OCI-LY3 (cell line): ENCODE data around the gene ZNF804A.

ENCODE experiments used
- H2AFZ ChIP-seq: fragments of 200-600, 300-600 bp; shearing (Covaris generic); 2 replicates; pipeline ENCODE4 v1.6.0; 2014; ENCODE audit warnings: antibody characterized with exemption, low read depth, low read length
- H3K27ac ChIP-seq: fragments of 200-600, 300-600 bp; sonication (generic); 2 replicates; pipeline ENCODE4 v1.5.1; 2014; ENCODE audit warnings: mild to moderate bottlenecking, low read length, moderate library complexity, mixed read lengths
- H3K27me3 ChIP-seq: fragments of 200-600, 300-600 bp; sonication (generic); 2 replicates; pipeline ENCODE4 v1.6.1; 2014; ENCODE audit warnings: low read depth, low read length, mixed read lengths
- H3K36me3 ChIP-seq: fragments of 200-600, 300-600 bp; sonication (generic); replicated peaks from 2 replicates; pipeline ENCODE3; 2014; ENCODE audit warnings: low read depth, low read length, mixed read lengths
- H3K4me1 ChIP-seq: fragments of 300-600, 200-600 bp; sonication (generic); 2 replicates; pipeline ENCODE4 v1.6.1; 2014; ENCODE audit warnings: low read length, mixed read lengths
- H3K4me2 ChIP-seq: fragments of 200-600, 300-600 bp; sonication (generic); 2 replicates; pipeline ENCODE4 v1.6.1; 2014; ENCODE audit warnings: low read length, mixed read lengths
- H3K4me3 ChIP-seq: fragments of 300-600, 200-600 bp; sonication (generic); 2 replicates; pipeline ENCODE4 v1.5.1; 2014; ENCODE audit warnings: antibody characterized with exemption, mild to moderate bottlenecking, low read length, moderate library complexity
- H3K79me2 ChIP-seq: fragments of 300-600, 200-600 bp; shearing (Covaris generic); 2 replicates; pipeline ENCODE4 v1.6.1; 2014; ENCODE audit warnings: mild to moderate bottlenecking, low read length, mixed read lengths
- H3K9ac ChIP-seq: fragments of 300-600, 200-600 bp; shearing (Covaris generic); 2 replicates; pipeline ENCODE4 v1.6.0; 2014; ENCODE audit warnings: mild to moderate bottlenecking, low read length, moderate library complexity
- H3K9me3 ChIP-seq: fragments of 200-600, 300-600 bp; shearing (Covaris generic); 2 replicates; pipeline ENCODE4 v1.6.1; 2014; ENCODE audit warnings: low read length, mixed read lengths; ENCODE audit not compliant: insufficient read depth
- H4K20me1 ChIP-seq: fragments of 200-600, 300-600 bp; sonication (generic); 2 replicates; pipeline ENCODE4 v1.6.1; 2016; ENCODE audit warnings: low read length, mixed read lengths; ENCODE audit not compliant: insufficient read depth
- EZH2phosphoT487 ChIP-seq: fragments of 200-600 bp; shearing (Covaris generic); IDR thresholded peaks from 2 replicates; pipeline ENCODE4 v1.6.1; 2018; ENCODE audit warnings: antibody characterized with exemption, mixed run types, low read depth
- TF ChIP-seq, protein P1 (sequence below): fragments of 200-600, 300-600 bp; sonication (generic); IDR thresholded peaks from 2 replicates; pipeline ENCODE4 v1.5.1; 2014; ENCODE audit warnings: antibody characterized with exemption, low read length, low read depth

ZNF804A gene

DNA sequence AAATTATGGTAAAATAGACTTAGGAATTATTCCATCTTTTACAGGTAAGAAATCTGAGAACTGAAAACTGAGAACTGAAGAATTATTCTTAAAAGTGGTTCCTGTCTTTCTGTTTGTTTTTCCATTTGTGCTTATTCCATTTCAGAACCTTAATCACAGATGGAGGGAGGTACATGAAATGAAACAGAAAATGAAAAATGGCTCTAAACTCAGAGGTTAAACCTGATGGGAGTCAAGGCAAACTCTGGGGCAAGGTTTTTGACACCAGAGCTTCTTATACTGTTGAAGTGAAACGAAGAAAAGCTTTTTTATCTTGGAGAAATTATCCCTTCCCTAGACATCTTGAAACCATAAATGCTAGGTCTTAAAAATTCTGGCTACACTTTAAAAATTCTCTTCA, 182.1 kb downstream of the ZNF804A start:
- Histone ChIP-seq H3K27me3 (no peaks in the 10 kb centered on the region), H4K20me1 (peaks cover 17% of the 10 kb centered on the region), H3K9ac (no peak overlapping the region), H3K4me3 (no peak overlapping the region), H3K36me3 (no peaks in the 10 kb centered on the region), H3K27ac (no peak overlapping the region), H3K9me3 (no peaks in the 10 kb centered on the region), H3K4me1 (peaks cover 13% of the 10 kb centered on the region), H2AFZ (no peak overlapping the region), H3K4me2 (no peak overlapping the region), H3K79me2 (peaks cover 34% of the 10 kb centered on the region)
- TF ChIP-seq EZH2phosphoT487 = no peak
- TF ChIP-seq, protein P1, sequence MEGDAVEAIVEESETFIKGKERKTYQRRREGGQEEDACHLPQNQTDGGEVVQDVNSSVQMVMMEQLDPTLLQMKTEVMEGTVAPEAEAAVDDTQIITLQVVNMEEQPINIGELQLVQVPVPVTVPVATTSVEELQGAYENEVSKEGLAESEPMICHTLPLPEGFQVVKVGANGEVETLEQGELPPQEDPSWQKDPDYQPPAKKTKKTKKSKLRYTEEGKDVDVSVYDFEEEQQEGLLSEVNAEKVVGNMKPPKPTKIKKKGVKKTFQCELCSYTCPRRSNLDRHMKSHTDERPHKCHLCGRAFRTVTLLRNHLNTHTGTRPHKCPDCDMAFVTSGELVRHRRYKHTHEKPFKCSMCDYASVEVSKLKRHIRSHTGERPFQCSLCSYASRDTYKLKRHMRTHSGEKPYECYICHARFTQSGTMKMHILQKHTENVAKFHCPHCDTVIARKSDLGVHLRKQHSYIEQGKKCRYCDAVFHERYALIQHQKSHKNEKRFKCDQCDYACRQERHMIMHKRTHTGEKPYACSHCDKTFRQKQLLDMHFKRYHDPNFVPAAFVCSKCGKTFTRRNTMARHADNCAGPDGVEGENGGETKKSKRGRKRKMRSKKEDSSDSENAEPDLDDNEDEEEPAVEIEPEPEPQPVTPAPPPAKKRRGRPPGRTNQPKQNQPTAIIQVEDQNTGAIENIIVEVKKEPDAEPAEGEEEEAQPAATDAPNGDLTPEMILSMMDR = no peak

DNA sequence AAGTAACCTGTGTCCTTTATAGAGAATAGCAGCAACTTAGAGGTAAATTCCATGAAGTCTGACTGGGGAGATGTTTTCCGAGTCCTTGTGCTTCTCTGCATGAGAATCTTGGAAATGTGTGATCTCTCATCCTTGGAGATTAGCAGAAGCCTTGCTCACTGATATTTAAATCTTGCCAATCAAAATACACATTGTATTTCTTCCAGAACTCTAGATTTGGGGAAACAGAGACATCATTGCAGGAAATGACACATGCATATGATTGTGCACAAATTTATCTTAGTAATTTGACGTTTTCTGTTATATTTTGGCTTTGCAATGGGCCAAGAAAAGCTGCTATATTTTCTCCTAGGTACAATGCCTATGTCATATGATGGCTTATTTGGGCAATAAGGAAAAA, 182.6 kb downstream of the ZNF804A start:
- Histone ChIP-seq H3K4me2 (no peak overlapping the region), H4K20me1 (peaks cover 17% of the 10 kb centered on the region), H2AFZ (no peak overlapping the region), H3K36me3 (no peaks in the 10 kb centered on the region), H3K4me1 (peaks cover 13% of the 10 kb centered on the region), H3K9me3 (no peaks in the 10 kb centered on the region), H3K9ac (no peak overlapping the region), H3K27me3 (no peaks in the 10 kb centered on the region), H3K27ac (no peak overlapping the region), H3K79me2 (peaks cover 31% of the 10 kb centered on the region), H3K4me3 (no peak overlapping the region)
- TF ChIP-seq EZH2phosphoT487 = no peak
- TF ChIP-seq, protein P1 = no peak

DNA sequence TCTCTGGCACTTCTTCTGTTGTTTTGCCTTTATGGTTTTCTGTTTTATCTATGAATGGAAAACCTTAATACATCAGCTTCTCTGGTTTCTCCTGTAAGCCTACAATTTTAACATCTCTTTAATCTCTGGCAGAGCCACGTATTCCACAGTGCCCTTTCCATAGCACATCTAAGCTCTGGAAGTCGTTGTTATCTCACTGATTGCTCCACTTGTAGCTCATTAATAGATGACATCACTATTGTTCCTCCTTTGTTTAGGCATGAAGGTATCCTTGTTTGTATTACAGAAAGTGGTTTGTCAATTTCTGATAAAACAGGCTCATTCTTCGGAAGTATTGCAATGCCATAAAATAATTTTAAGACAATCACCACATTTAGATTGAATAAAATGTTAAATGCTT, 185.2 kb downstream of the ZNF804A start:
- no peak overlapping the region for H3K4me2 ChIP-seq
- H3K9ac ChIP-seq = no peak overlapping the region
- TF ChIP-seq EZH2phosphoT487 = no peak
- TF ChIP-seq, protein P1 = no peak
- H3K36me3 ChIP-seq = no peaks in the 10 kb centered on the region
- H3K9me3 ChIP-seq = no peaks in the 10 kb centered on the region
- peaks cover 17% of the 10 kb centered on the region for H3K4me1 ChIP-seq
- H3K27ac ChIP-seq = no peak overlapping the region
- no peak overlapping the region for H3K4me3 ChIP-seq
- H3K79me2 ChIP-seq = peaks cover 36% of the 10 kb centered on the region
- H2AFZ ChIP-seq = no peak overlapping the region
- H3K27me3 ChIP-seq = no peaks in the 10 kb centered on the region
- peaks cover 18% of the 10 kb centered on the region for H4K20me1 ChIP-seq

DNA sequence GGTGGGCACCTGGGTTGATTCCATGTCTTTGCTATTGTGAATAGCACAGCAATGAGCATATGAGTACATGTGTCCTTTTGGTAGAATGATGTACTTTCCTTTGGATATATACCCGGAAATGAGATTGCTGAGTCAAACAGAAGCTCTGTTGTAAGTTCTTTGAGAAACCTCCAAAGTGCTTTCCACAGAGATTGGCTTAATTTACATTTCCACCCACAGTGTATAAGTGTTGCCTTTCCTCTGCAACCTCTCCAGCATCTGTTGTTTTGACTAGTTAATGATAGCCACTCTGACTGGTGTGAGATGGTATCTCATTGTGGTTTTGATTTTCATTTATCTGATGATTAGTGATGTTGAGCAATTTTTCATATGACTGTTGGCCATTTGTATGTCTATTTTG, 194.8 kb downstream of the ZNF804A start:
- Histone ChIP-seq H2AFZ (no peak overlapping the region), H3K27ac (no peak overlapping the region), H3K27me3 (no peaks in the 10 kb centered on the region), H4K20me1 (peaks cover 33% of the 10 kb centered on the region), H3K36me3 (peaks cover 17% of the 10 kb centered on the region), H3K9ac (no peak overlapping the region), H3K4me2 (no peak overlapping the region), H3K79me2 (peaks cover 95% of the 10 kb centered on the region), H3K9me3 (no peaks in the 10 kb centered on the region), H3K4me1 (no peaks in the 10 kb centered on the region), H3K4me3 (no peak overlapping the region)
- TF ChIP-seq, protein P1 = no peak
- TF ChIP-seq EZH2phosphoT487 = no peak
